Measurements from ENCODE around the gene LOXL4. TPM values are rescaled to one million over a fixed set of nuclear protein-coding genes. Genes with fewer than 3 reads are reported as not detected.

The LOXL4 gene
- total RNA-seq, 4 donors from 2014 or later = 4.1 to 14.9 (median 10.1) TPM

DNA sequence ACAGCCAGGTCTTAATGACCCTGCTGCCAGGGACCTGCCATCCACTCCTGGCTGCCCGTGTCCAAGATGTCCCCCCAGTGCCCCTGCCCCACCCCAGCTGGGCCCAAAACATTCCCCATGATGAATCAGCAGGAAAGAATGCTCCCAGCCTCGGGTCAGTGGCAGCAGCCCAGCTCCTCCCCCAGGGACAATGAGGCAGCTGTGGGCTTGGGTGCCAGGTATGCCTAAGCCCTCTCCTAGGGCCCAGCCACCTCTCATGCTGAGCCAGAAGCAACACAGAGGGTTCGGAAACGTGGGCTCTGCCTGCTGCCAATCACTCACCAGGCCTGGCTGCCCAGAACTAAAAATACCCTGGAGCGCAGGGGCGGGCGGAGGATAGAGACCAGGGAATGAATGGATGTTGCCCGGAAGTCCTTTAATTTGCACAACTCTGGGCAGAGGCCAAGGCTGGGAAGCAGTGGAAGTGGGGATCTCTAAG lies 1.5 kb upstream of the LOXL4 start:
- Histone ChIP-seq H3K9me3 (no peaks in the 10 kb centered on the region), H3K36me3 (peaks cover 0 to 3% (median 0%) of the 10 kb centered on the region in 3 donors), H3K4me1 (peaks cover 0 to 59% (median 15%) of the 10 kb centered on the region in 4 donors), H3K4me3 (peak overlapping the region in 1 of 4 donors; percentile 66), H3K27me3 (no peaks in the 10 kb centered on the region), H3K27ac (peak overlapping the region in 3 of 4 donors; percentile 75 to 95 (median 83))
- no peak for TF ChIP-seq POLR2A (IDR thresholded peaks at IDR 0.05)
- TF ChIP-seq CTCF (IDR thresholded peaks at IDR 0.05) = no peak
- TF ChIP-seq EP300 (IDR thresholded peaks at IDR 0.05) = peak in 1 of 2 donors; percentile 65
- WGBS, 2 donors = 8 to 9% methylated on average over 8 of the region's 8 CpGs
- peak; percentile 60 to 62 for DNase-seq (ENCODE audit: low spot score in 2 of 2)

GRCh38 chr10:98268694-98269431 lies 869 bp upstream of the LOXL4 start:
- Histone ChIP-seq H3K27ac (peak overlapping the region in 3 of 4 donors; percentile 75 to 95 (median 83)), H3K27me3 (no peaks in the 10 kb centered on the region), H3K4me1 (peaks cover 0 to 59% (median 15%) of the 10 kb centered on the region in 4 donors), H3K4me3 (peak overlapping the region; percentile 26 to 66 (median 44)), H3K36me3 (peaks cover 0 to 8% (median 0%) of the 10 kb centered on the region in 3 donors), H3K9me3 (no peaks in the 10 kb centered on the region)
- TF ChIP-seq POLR2A (IDR thresholded peaks at IDR 0.05) = no peak
- TF ChIP-seq EP300 (IDR thresholded peaks at IDR 0.05) = no peak
- TF ChIP-seq CTCF (IDR thresholded peaks at IDR 0.05) = no peak
- WGBS, 2 donors = 15 to 17% methylated on average over 14 to 15 of the region's 17 CpGs
- DNase-seq (ENCODE audit: low spot score in 2 of 2) = no peak

DNA sequence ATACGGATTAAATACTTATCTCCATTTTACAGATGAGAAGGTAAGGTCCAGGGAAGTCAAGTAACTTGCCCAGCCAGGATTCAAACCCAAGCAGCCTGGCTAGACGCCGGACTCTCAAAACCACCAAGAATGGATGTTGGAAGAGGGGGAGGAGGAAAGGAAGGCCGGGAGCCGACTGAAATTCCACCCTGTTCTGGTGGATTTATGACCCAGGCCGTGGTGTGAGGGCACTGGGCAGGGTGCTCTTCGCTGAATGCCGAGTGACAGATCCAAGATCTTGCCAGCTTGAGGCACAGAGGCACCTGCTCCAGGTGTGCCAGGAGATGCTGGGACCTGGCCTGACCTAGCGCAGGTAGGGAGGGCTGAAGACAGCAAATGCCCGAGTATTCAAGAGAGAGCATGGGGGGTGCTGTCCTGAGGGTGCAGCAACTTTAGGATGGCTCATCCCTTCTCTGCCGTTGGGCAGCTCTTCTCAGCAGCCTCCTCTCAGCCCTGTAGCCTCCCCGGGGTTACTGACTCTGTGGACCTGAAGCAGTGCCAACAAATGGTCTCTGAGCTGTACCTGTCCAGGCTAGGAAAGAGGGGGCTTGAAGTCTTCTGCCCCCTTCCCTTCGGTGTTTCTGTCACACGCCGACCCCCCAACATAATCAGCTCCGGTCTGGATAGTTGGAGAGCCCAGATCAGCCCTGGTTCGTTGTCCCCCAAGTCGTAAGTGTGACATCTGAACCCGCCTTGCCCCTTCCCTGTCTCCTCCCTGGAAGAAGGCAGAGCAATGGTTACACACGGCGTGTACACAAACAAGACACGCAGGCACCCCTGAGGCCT lies 713 bp downstream of the LOXL4 start:
- no peak for DNase-seq (ENCODE audit: low spot score in 2 of 2)
- no peak for TF ChIP-seq POLR2A (IDR thresholded peaks at IDR 0.05)
- TF ChIP-seq CTCF (IDR thresholded peaks at IDR 0.05) = no peak
- TF ChIP-seq EP300 (IDR thresholded peaks at IDR 0.05) = no peak
- H3K27ac ChIP-seq = peak overlapping the region; percentile 34 to 95 (median 82)
- no peaks in the 10 kb centered on the region for H3K27me3 ChIP-seq
- H3K4me3 ChIP-seq = peak overlapping the region; percentile 31 to 66 (median 34)
- H3K9me3 ChIP-seq = no peaks in the 10 kb centered on the region
- peaks cover 0 to 14% (median 0%) of the 10 kb centered on the region in 3 donors for H3K36me3 ChIP-seq
- H3K4me1 ChIP-seq = peaks cover 0 to 63% (median 15%) of the 10 kb centered on the region in 4 donors
- WGBS, 2 donors = 52 to 60% methylated on average over 20 to 22 of the region's 22 CpGs

GRCh38 chr10:98266647-98267046 lies 1.3 kb downstream of the LOXL4 start:
- Histone ChIP-seq H3K27me3 (no peaks in the 10 kb centered on the region), H3K9me3 (no peaks in the 10 kb centered on the region), H3K4me1 (peaks cover 0 to 64% (median 15%) of the 10 kb centered on the region in 4 donors), H3K36me3 (peaks cover 0 to 20% (median 0%) of the 10 kb centered on the region in 3 donors), H3K27ac (peak overlapping the region in 3 of 4 donors; percentile 75 to 95 (median 89)), H3K4me3 (peak overlapping the region in 1 of 4 donors; percentile 34)
- DNase-seq (ENCODE audit: low spot score in 2 of 2) = no peak
- TF ChIP-seq POLR2A (IDR thresholded peaks at IDR 0.05) = no peak
- no peak for TF ChIP-seq CTCF (IDR thresholded peaks at IDR 0.05)
- TF ChIP-seq EP300 (IDR thresholded peaks at IDR 0.05) = no peak
- 74 to 82% methylated on average over 5 of the region's 5 CpGs for WGBS, 2 donors
